AG09309 (cell line): ENCODE results near the gene STARD8.

Experiments
- DNase-seq: peaks from one replicate; pipeline ENCODE4 v3.0.0-alpha.2; 2010; ENCODE audit warnings: low read depth
- H3K4me3 ChIP-seq: 2 replicates; pipeline ENCODE4 v1.5.1; 2011; ENCODE audit warnings: mild to moderate bottlenecking, low read depth, low read length, moderate library complexity; ENCODE audit not compliant: control insufficient read depth
- TF ChIP-seq, protein P1 (sequence below): IDR thresholded peaks from 2 replicates; pipeline ENCODE4 v1.5.1; 2011; ENCODE audit warnings: mild to moderate bottlenecking, low read depth, low read length, inconsistent platforms; ENCODE audit not compliant: insufficient read depth, control insufficient read depth; ENCODE audit errors: missing control alignments

STARD8 gene

DNA sequence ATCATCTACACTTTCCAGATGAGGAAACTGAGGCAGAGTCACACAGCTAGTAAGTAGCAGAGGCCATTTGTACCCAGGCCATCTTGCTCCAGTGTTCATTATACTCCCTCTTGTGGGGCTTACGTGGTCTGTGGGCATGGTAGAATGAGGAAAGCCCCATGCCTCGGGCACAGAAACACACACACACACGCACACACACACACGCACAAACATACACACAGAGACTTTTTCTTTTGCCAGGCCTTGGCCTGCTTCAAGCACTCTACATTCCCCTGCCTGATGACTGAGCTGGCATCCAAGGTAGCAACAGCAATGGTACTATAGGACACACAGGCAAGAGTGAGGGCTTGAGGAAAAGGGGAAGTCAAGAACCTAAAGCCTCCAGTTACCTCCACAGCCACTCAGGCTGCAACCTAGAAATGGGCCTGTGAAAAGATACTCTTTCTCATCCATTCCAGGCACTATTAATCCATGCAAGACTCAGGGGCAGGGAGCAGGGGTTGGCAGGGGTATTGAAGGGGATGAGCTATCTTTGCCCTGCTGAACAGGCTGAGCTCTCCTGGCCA lies 43.6 kb downstream of the STARD8 start:
- TF ChIP-seq, protein P1, sequence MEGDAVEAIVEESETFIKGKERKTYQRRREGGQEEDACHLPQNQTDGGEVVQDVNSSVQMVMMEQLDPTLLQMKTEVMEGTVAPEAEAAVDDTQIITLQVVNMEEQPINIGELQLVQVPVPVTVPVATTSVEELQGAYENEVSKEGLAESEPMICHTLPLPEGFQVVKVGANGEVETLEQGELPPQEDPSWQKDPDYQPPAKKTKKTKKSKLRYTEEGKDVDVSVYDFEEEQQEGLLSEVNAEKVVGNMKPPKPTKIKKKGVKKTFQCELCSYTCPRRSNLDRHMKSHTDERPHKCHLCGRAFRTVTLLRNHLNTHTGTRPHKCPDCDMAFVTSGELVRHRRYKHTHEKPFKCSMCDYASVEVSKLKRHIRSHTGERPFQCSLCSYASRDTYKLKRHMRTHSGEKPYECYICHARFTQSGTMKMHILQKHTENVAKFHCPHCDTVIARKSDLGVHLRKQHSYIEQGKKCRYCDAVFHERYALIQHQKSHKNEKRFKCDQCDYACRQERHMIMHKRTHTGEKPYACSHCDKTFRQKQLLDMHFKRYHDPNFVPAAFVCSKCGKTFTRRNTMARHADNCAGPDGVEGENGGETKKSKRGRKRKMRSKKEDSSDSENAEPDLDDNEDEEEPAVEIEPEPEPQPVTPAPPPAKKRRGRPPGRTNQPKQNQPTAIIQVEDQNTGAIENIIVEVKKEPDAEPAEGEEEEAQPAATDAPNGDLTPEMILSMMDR: no peak
- DNase-seq: no peak
- H3K4me3 ChIP-seq: no peak overlapping the region

DNA sequence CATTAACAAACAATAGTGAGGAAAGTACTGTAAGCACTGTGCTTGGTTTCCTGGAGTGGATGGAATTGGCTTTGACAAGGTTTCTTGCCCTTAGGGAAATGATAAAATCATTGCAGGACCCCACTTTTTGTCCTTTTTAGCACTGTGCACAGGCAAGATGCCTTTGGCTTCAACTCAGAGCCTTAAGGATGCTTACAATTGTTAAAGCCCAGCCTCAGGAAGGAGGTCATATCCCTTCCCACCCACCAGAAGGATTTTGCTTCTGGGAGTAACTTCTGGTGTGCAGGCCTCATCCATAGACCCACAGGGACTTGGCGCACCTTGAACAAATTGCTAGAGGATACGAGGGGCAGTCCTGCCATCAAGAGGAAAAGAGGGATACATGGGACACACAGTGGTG lies 44.5 kb downstream of the STARD8 start:
- TF ChIP-seq, protein P1: no peak
- no peak overlapping the region for H3K4me3 ChIP-seq
- DNase-seq: no peak

DNA sequence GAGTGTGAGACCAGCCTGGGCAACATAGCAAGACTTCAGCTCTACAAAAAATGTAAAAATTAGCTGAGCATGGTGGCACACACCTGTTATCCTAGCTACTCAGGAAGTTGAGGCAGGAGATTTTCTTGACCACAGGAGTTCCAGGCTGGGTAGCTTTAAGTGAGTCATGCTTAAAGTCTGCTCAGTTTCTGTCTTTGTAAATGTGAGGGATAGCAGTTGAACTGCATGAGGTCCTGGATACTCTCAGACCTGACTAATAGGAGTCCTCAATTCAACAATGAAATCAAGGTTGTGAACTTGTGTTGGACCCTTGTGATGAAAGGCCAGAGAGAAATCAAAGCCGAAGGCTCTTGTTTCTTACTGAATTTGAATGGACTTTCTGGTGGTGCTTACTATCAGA lies 45.2 kb downstream of the STARD8 start:
- no peak for DNase-seq
- TF ChIP-seq, protein P1: no peak
- H3K4me3 ChIP-seq: no peak overlapping the region

DNA sequence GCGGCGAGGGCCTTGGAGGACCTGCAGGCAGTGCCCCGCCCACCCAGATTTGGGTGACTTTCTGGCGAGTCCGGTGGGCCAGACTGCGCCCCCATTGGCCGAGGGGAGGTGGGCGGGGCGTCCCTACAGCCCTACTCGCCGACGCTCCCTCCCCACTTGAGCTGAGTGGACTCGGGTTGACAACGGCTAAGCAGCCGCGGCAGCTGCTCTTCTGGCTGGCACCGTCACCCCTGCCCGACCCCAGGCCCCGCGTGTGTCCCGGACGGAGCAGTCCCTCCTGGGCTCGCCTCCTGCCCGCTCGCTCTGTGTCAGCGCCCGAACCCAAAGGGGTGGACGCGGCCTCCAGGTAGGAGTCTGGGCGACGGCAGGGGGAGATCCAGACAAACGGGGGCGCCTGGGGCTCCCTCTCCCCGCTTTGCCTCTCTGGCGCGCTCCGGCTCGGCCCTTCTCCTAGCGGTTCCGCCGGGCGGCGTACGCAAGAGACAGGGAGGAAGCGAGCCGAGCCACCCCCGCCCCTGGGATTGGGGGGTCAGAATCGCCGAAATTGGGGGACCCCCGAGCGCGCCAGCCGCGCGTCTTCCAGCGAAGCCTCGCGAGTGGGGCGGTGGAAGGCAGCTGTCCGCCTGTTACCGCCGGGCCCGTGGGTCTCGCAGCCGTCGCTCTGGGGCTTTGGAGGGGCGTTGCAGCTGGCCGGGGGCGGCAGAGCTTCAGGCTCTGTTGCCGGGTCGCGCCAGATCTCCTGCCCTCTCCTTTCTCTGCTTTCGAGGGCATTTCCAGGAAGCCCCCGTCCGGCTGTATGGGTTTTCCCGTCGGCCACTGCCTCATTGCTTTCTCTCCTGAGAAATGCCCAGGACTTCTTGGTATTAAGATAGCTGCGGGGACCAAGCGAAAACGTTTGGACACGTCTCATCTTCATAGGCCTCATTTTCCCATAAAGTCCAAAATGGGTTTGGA lies 46.3 kb downstream of the STARD8 start:
- DNase-seq: no peak
- TF ChIP-seq, protein P1: no peak
- H3K4me3 ChIP-seq: peak overlapping the region; percentile 59

DNA sequence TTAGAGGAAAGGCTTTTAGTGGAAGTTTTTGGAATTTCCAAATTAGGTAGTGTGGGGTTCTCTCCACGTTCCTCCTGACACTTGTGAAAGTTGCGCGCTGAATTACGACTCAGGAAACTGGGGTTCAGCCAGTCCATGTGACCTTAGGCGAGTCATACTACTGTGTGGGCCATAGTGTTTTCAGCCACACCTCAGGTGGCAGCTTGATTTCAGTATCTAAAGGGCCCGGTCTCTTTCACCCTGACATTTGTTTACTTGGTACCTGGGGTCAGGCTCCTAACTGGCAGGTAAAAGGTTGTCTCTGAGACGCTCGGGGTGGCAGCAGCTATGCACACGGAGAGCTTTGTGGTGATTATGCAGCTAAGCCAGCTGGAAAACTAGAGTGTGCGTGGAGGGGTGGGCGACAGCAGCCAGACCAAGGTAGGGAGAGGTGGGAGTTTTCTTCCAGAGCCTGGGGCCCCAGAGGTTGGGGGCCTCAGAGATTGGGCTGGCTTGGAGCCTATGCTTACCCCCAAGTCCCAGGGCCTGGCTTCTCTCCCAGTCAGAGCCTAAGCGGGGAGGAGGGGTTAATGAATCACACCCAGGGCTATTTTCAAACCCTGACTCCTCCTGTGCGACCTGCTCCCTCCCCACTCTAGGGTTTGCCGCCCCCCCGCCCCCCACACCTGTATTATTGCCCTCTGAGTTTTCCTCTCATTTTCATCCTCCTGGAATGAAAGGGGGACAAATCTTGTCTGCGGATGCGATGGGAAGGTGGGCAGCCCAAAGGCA lies 47.2 kb downstream of the STARD8 start:
- DNase-seq: no peak
- H3K4me3 ChIP-seq: no peak overlapping the region
- TF ChIP-seq, protein P1: no peak

DNA sequence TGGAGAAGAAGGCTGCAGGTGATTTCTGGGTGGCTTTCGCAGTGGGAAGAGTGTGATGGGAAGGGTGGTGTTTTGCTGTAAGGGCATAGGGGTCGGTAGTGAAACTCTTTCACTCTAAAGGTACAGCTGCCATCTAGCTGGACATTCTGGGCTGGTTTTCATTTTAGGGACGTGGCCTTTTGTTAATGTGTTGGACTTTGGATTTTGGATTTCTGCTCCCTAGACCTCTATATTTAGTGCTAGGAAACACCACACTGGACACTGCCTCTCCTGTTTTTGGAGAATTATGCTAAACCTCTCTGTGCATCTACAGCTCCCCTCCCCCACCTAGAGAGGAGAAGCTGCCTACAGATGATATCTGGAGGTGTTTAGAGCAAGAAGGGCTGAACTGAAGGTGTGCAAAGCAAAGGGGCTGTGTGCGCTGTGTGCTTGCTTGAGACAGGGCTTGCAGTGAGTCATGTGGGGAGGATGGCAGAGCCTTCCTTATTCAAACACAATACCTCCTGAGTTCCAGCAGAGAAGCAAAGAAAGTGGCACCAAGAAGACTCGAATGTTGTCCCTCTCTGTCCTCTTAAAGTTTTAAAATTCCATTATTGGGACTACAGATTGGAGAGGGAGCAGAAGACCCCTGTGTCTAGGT lies 47.9 kb downstream of the STARD8 start:
- no peak overlapping the region for H3K4me3 ChIP-seq
- TF ChIP-seq, protein P1: no peak
- DNase-seq: no peak
